Measurements from ENCODE around the gene ZNF516.
A peak's percentile ranks its signal among the peaks of the same experiment; 100 is the strongest.

The ZNF516 gene

DNA sequence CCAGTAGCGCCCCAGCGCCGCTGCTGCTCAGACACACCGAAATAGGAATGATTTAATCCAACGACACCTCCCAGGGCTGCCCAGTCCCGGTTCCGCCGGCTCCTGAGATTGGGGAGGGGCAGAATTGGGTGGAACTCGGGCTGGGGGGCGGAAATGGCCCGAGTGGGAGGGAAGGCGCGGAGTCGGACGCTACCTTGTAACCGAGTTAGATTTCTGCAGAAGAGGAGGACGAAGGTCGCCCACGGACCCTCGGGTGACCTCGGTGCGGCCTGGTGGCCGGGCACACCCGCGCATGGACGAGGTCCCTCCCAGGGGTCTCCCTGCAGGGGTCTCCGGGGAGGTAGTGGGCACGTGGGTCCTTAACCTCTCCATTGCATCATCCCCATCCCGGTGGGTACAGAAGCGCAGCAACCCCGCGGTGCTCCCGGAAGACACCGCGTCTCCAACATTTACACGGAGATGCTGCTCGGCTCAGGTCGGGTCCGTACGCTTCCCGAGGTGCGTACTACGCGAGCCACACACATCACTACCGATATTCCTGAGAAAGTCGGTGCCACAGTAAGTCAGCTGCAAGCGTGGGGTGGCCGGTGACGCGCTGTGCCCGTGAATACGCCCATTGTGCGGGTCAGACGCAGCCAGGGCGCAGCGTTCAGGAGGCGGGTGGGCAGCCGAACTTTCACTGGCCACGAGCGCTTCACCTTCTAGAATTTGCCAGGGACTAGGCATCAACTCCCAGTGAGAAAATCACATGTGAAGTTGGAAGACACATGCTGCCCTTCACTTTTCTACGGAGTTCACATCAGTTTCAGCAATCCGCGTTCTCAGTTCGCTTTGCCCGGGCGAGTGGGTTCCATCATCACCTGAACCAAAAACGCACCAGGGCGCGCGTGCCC lies 3.0 kb downstream of the ZNF516 start:
- no peak for DNase-seq (ENCODE audit: low read depth in 1 of 2, low spot score in 1 of 2)

DNA sequence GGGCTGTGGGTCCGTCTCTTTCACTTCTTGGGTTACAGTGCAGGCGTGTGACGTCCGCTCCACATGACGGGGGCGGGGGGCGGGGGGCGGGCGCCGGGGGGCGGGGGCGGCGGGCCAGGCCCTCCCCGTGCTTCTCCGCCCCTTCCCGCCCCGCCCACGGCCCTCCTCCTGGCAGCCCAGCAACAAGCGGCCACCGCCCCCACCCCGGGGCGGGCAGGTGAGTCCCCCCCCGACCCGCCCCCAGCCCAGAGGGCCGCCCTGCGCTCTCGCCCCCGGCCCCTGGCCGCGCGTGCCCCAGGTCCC lies 3.6 kb downstream of the ZNF516 start:
- DNase-seq (ENCODE audit: low read depth in 1 of 2, low spot score in 1 of 2) = peak in 1 of 2 donors; percentile 42

DNA sequence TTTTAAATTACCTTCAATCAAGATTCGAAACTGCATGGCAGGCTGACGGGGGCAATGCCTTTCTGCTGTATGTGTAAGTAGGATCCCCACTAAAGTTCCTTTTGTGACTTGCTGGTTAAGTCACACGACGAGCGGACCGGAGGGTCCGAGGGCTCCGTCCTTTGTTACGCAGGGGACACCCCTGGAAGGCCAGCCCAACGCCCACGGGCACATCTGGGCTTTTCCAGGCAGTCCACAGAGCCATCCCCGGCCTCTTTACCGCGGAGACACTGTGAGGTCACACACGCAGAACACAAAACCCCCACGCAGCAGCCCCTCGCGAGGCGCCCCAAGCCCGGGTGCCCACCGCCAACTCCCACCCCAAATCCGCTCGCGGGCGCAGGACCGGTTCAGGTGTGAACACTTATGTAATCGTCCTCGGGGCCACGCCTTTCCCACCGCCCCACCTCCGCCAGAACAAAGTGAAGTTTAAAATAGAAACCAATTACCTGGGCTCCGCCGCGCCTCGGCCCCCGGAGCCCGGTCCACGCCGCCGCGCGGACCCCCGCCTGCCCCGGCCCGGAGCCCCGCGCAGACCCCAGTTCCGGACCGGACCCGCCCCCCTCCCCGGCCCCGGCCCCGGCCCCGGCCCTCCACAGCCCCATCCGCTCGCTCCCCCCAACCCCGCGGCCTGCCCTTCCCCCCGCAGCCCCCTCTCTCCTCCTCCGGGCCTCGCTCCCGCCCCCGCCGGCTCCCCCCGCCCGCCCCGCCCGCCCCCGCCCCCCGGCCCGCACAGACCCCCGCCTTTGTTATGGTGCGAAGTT lies 4.2 kb downstream of the ZNF516 start:
- DNase-seq (ENCODE audit: low read depth in 1 of 2, low spot score in 1 of 2) = no peak

- no peak for DNase-seq (ENCODE audit: low read depth in 1 of 2, low spot score in 1 of 2)
Observed at GRCh38 chr18:76490033-76490432, 5.0 kb downstream of the ZNF516 start.

DNA sequence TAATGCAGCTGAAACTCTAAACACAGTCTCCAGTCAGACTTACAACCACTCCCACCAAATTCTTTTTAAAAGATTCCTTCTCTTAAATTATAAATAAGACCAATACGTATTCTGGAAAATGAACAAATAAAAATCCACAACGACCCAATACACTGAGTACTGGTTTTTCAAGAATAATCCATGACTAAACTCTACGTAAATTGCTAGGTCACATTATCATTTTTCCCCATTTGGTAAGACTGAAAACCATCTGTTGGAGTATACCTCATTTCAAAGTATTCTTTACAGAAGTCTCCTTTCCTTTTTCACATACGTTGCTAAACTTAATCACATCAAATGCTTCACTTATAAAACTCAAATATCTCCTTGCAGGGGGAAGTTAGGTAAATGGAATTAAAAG lies 6.0 kb downstream of the ZNF516 start:
- no peak for DNase-seq (ENCODE audit: low read depth in 1 of 2, low spot score in 1 of 2)

- DNase-seq (ENCODE audit: low read depth in 1 of 2, low spot score in 1 of 2) = no peak
Observed at GRCh38 chr18:76488190-76488589, 6.9 kb downstream of the ZNF516 start.

DNA sequence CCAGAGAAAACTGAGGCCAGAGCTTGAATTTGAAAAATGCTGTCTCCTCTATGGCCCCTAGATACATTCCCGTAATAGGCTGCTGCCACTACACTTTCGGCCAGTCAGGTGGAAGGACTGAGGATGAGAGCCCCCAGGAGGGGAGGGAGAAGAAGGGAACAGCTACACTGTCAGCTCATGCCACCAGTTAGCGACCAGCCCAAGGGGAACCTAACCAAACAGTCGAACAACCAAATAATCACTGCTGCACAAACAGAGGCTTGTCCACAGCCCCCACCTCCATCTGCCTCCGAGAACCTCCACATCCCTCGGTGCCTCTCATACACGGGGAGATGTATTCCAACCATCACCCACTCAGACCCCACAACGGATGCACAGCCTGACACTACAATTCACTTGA lies 7.3 kb downstream of the ZNF516 start:
- DNase-seq (ENCODE audit: low read depth in 1 of 2, low spot score in 1 of 2) = no peak

- no peak for DNase-seq (ENCODE audit: low read depth in 1 of 2, low spot score in 1 of 2)
Observed at GRCh38 chr18:76487070-76487469, 8.0 kb downstream of the ZNF516 start.

- DNase-seq (ENCODE audit: low read depth in 1 of 2, low spot score in 1 of 2) = no peak
Observed at GRCh38 chr18:76486574-76486973, 8.5 kb downstream of the ZNF516 start.

DNA sequence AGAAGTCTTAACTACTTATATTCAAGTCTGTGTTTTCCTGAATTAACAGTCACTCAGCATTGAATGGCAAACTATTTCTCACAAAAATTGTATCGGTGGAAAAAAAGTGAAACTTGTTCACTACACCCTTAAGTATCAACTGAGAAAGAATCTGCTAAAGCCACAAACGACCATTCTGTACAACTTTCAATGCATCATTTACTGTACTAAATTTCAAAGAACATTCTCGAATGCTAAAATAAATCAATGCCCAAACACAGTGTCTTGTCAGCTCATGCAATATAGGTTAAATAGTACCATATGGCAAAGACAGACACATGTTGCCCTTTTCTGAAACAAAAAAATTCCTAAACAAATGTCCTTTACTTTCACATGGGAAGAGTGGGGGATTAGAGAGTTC lies 9.0 kb downstream of the ZNF516 start:
- DNase-seq (ENCODE audit: low read depth in 1 of 2, low spot score in 1 of 2) = no peak

DNA sequence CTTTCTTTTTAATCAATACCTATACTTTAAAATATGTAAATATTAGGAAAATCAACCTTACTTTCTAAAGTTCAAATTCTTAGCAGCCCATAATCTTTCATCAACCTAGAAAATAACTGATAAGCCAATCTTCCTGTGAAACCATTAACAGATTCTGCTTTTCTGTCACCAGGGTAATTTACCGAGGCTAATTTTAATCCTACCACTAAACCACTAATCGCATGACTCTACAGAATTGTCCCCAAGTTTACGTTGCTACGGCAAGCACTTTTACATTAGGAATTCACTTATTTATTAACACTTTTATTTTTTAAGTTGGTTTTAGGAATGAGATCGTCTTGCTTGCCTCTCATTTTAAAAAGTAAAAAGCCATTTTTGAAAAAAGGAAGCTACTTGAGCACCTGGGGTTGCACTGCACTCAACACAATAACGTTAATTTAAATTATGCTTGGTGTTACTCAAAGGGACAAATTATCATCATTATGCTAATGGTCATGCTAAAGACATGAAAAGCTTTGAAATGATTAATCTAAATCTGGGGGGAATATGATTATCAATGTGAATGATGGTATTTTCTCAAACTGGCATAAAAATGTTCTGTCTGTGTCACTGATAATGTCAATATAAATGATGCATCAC lies 10.2 kb downstream of the ZNF516 start:
- no peak for DNase-seq (ENCODE audit: low read depth in 1 of 2, low spot score in 1 of 2)

DNA sequence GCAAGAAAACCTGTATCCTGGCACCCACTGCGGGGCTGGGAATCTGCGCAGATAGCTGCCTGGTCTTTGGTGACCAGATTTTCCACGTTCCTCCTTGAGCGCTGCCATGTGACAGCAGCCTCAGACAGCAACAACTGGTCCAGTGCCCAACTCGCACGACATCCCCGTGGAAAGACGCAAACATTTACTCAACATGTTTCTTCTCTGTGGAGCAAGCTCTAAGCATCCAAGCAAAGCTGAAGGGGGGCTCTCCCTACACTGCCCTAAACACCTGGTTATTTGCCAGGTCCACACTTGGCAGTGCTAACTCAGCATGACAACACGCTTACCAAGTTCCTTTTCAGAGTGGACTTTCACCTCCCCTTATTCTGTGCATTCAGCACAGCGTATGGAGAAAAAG lies 11.3 kb downstream of the ZNF516 start:
- no peak for DNase-seq (ENCODE audit: low read depth in 1 of 2, low spot score in 1 of 2)

DNA sequence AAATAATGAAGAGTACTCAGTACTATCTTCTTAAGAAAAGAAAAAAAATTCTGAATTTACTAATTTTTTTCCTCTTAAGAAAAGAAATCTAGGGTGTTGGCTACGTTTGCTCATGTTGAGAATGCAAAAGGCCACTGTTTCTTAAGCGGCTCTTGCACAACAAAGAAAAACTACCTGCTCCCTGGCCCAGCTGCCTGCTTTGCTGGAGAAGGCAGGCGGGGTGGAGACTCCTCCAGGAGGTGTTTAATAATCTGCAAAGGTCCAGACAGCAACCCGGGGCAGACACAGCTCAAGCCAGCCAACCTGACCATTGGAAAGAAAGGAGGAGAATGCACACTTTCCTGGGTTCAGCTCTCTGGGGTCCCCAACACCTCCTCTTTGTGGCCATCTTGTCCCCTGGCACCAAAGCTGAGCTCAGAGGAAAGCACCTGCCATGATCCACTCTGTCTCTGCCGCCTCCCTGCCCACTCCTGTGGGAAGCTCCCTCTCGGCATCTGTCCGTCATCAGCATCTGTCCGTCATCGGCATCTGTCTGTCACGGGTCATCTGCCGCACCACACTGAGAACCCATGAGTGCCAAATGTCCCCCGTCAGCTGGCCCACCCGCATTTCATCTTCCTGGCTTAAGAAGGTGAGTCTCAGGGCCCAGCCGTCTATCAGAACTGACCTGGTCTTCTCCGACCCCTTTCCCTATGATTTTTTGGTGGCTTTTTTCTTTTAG lies 11.9 kb downstream of the ZNF516 start:
- DNase-seq (ENCODE audit: low read depth in 1 of 2, low spot score in 1 of 2) = no peak

- no peak for DNase-seq (ENCODE audit: low read depth in 1 of 2, low spot score in 1 of 2)
Observed at GRCh38 chr18:76482267-76482666, 12.8 kb downstream of the ZNF516 start.

GRCh38 chr18:76480913-76481312 lies 14.1 kb downstream of the ZNF516 start:
- DNase-seq (ENCODE audit: low read depth in 1 of 2, low spot score in 1 of 2) = no peak

GRCh38 chr18:76479351-76480238 lies 15.4 kb downstream of the ZNF516 start:
- DNase-seq (ENCODE audit: low read depth in 1 of 2, low spot score in 1 of 2) = no peak

DNA sequence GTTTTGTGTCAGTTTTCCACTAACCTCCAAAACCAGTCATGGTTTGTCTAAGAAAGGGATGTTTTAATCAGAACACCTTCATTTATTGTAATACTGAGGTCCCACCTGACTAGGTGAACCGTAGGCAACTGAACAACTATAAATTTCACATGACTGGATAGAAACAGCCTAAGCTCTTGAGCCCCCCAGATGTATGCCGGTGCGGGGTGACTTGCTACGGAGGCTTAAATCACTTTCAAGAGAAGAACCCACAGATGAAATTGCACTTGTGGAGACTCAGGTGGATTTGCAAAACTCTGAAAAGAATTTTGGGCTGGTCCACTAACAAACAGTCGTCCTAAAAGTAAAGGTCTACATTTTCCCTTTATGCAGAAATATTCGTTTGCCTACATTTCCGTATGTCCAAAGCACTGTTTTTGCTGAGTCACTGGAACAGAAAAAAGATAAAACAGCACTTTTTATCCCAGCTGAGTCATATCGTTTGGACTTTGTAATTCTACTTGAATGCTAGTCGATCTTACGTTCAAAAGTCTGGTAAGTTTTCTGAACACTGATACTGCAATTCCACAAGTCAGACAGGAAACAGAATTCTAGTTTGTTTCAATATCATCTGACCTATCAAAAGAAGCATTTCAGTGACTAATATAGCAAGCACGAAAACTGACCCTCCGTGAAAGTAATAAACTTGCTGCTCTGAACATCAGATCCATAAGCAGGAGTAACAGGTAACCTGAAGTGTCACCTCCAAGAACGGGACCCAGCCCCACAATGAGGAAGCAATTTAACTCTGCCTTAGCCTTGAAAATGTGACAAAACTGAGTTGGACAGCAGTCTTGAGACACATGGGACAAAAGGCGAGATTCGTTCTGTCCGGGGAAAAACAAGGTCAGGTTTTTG lies 18.1 kb downstream of the ZNF516 start:
- no peak for DNase-seq (ENCODE audit: low read depth in 1 of 2, low spot score in 1 of 2)

- DNase-seq (ENCODE audit: low read depth in 1 of 2, low spot score in 1 of 2) = no peak
Observed at GRCh38 chr18:76475450-76476194, 19.4 kb downstream of the ZNF516 start.

GRCh38 chr18:76474824-76475223 lies 20.2 kb downstream of the ZNF516 start:
- DNase-seq (ENCODE audit: low read depth in 1 of 2, low spot score in 1 of 2) = no peak
